GM12878 (cell line): Measurements from ENCODE around the gene TACR3. TPM values are rescaled to one million over a fixed set of nuclear protein-coding genes. Genes with fewer than 3 reads are reported as not detected.

ENCODE experiments used
- ATAC-seq: fragments of 200-7000 bp; cut with Tn5 transposase; 3 replicates; pipeline ENCODE4 v1.9.1; 2020; ENCODE audit warnings: mild to moderate bottlenecking, moderate library complexity
- BruUV-seq: library from RNA; stranded (reverse); fragments of 400-500 nt; replicated peaks from 2 replicates; lab custom pipeline; 2021; lab: Mats Ljungman, UMichigan
- CTCF ChIA-PET: fragments of 300-600 bp; sonication (Branson Sonifier 250); formaldehyde crosslinking; extraction: SDS; loops from one replicate; lab custom pipeline; 2021; ENCODE audit warnings: inconsistent platforms; lab: Yijun Ruan, JAX
- POLR2A ChIA-PET: fragments of 350-600 bp; formaldehyde crosslinking; extraction: SDS; loops from one replicate; lab custom pipeline; 2021; ENCODE audit warnings: inconsistent platforms; lab: Charles Lee
- RAD21 ChIA-PET: fragments of 300-600 bp; sonication (Branson Sonifier 250); formaldehyde crosslinking; loops from one replicate; lab custom pipeline; 2023; ENCODE audit warnings: antibody characterized with exemption; ENCODE audit not compliant: unreplicated experiment; lab: Charles Lee
- SMC1A ChIA-PET: fragments of 300-600 bp; sonication (Branson Sonifier 250); formaldehyde crosslinking; loops from one replicate; lab custom pipeline; 2023; ENCODE audit not compliant: unreplicated experiment, uncharacterized antibody; lab: Charles Lee
- DNase-seq: peaks from one replicate; pipeline ENCODE4 v3.0.0-alpha.2; 2011; ENCODE audit warnings: low read depth, low spot score
- FAIRE-seq: peaks from 3 replicates; lab custom pipeline; 2011; peaks lifted over from hg19 to GRCh38; lab: Jason Lieb, UNC
- H2AFZ ChIP-seq: 2 replicates; pipeline ENCODE4 v1.6.0; 2011; ENCODE audit warnings: low read depth, low read length, control low read depth; ENCODE audit not compliant: control insufficient read depth
- H3K27ac ChIP-seq: 2 replicates; pipeline ENCODE4 v1.5.1; 2011; ENCODE audit warnings: control low read depth; ENCODE audit not compliant: control insufficient read depth, insufficient read depth
- H3K27me3 ChIP-seq, 2 experiments: replicated peaks in 1 of 2; 2 replicates each; pipeline versions ENCODE4 v1.6.0 to v1.6.1; 2011; ENCODE audit warnings: low read length in 1 of 2; ENCODE audit not compliant: control insufficient read depth in 2 of 2, insufficient read depth in 2 of 2
- H3K36me3 ChIP-seq, 2 experiments: 2 replicates each; pipeline ENCODE4 v1.5.1; 2011; ENCODE audit warnings: low read length in 1 of 2; ENCODE audit not compliant: control insufficient read depth in 2 of 2, insufficient read depth in 2 of 2
- H3K4me1 ChIP-seq: 2 replicates; pipeline ENCODE4 v1.6.1; 2011; ENCODE audit warnings: mild to moderate bottlenecking, low read length, moderate library complexity, mixed read lengths; ENCODE audit not compliant: control insufficient read depth, insufficient read depth
- H3K4me2 ChIP-seq: 2 replicates; pipeline ENCODE4 v1.6.0; 2011; ENCODE audit warnings: control low read depth; ENCODE audit not compliant: control insufficient read depth, insufficient read depth
- H3K4me3 ChIP-seq: fragments of 200-600 bp; sonication (generic); 2 replicates; pipeline ENCODE4 v1.5.1; 2016
- H3K79me2 ChIP-seq: 2 replicates; pipeline ENCODE4 v1.6.0; 2011; ENCODE audit warnings: low read length; ENCODE audit not compliant: control insufficient read depth, insufficient read depth
- H3K9ac ChIP-seq: 2 replicates; pipeline ENCODE4 v1.8.0; 2011; ENCODE audit warnings: low read length, control low read depth, mixed read lengths; ENCODE audit not compliant: control insufficient read depth, insufficient read depth
- H3K9me3 ChIP-seq: replicated peaks from 3 replicates; pipeline ENCODE4 v1.5.1; 2011; ENCODE audit warnings: mild to moderate bottlenecking, low read length; ENCODE audit not compliant: control insufficient read depth, insufficient read depth
- H4K20me1 ChIP-seq: 2 replicates; pipeline ENCODE4 v1.6.0; 2011; ENCODE audit not compliant: control insufficient read depth, insufficient read depth
- BACH1 ChIP-seq: fragments of 450-650 bp; IDR thresholded peaks from 2 replicates; pipeline ENCODE4 v1.6.1; 2017; ENCODE audit warnings: mild to moderate bottlenecking, borderline replicate concordance
- BRCA1 ChIP-seq: IDR thresholded peaks from 2 replicates; pipeline ENCODE4 v1.6.1; 2011; ENCODE audit warnings: low read depth, low read length, improper control_type of control experiment
- ETV6 ChIP-seq, 2 experiments: fragments of 450-650 bp in 1 of 2; IDR thresholded peaks in 1 of 2; conservative IDR thresholded peaks in 1 of 2; 2 replicates each; pipeline ENCODE4 v1.6.1; 2014; ENCODE audit warnings: antibody characterized with exemption in 1 of 2, borderline replicate concordance in 1 of 2, low read depth in 1 of 2, mild to moderate bottlenecking in 1 of 2, moderate library complexity in 1 of 2
- JUNB ChIP-seq: IDR thresholded peaks from 2 replicates; pipeline ENCODE4 v1.6.1; 2016; ENCODE audit warnings: antibody characterized with exemption, mild to moderate bottlenecking
- KDM1A ChIP-seq: fragments of 200-600 bp; sonication (generic); IDR thresholded peaks from 2 replicates; pipeline ENCODE4 v1.6.1; 2016; ENCODE audit warnings: borderline replicate concordance
- LARP7 ChIP-seq: fragments of 450-650 bp; IDR thresholded peaks from 2 replicates; pipeline ENCODE4 v1.6.1; 2017; ENCODE audit warnings: mild to moderate bottlenecking
- MEF2A ChIP-seq: IDR thresholded peaks from 2 replicates; pipeline ENCODE4 v1.6.1; 2011; ENCODE audit warnings: low read depth, mild to moderate bottlenecking, low read length, moderate library complexity; ENCODE audit not compliant: insufficient read depth
- MTA3 ChIP-seq: IDR thresholded peaks from 2 replicates; pipeline ENCODE4 v1.6.1; 2012; ENCODE audit warnings: low read length, inconsistent platforms, borderline replicate concordance
- RB1 ChIP-seq: fragments of 450-650 bp; formaldehyde crosslinking; IDR thresholded peaks from 2 replicates; pipeline ENCODE4 v1.6.1; 2017; ENCODE audit warnings: mild to moderate bottlenecking, borderline replicate concordance
- TAF1 ChIP-seq: IDR thresholded peaks from 2 replicates; pipeline ENCODE4 v1.6.1; 2011; ENCODE audit warnings: mild to moderate bottlenecking, low read depth, low read length, borderline replicate concordance
- USF1 ChIP-seq: IDR thresholded peaks from 2 replicates; pipeline ENCODE4 v1.6.1; 2011; ENCODE audit warnings: borderline replicate concordance, low read depth, mild to moderate bottlenecking, moderate library complexity, mixed read lengths, low read length; ENCODE audit not compliant: insufficient read depth; ENCODE audit errors: extremely low read length
- ZNF207 ChIP-seq: fragments of 450-650 bp; IDR thresholded peaks from 2 replicates; pipeline ENCODE4 v1.6.1; 2014; ENCODE audit warnings: antibody characterized with exemption, mild to moderate bottlenecking, borderline replicate concordance
- WGBS: methylation state at CpG from one replicate; pipeline ENCODE4 v1.1.6; 2016; ENCODE audit warnings: low lambda C conversion rate; ENCODE audit not compliant: insufficient replicate concordance, insufficient coverage; ENCODE audit errors: missing lambda C conversion rate; 5-methylcytosine and 5-hydroxymethylcytosine counted together
- in situ Hi-C: fragments of 300-500 bp; cut with MboI; formaldehyde crosslinking; loops from 9 replicates; pipeline ENCODE4 v1.14.3; 2018; ENCODE audit warnings: mixed read lengths
- intact Hi-C: fragments of 100-400 bp; cut with micrococcal nuclease; formaldehyde crosslinking; loops from one replicate; pipeline ENCODE4 v1.14.2; 2022; ENCODE audit not compliant: unreplicated experiment
- polyA plus RNA-seq, 11 experiments: library from polyadenylated mRNA; depleted of rRNA in 4 of 11; unstranded in 6 of 11; stranded (reverse) in 5 of 11; fragments of >200 nt; fragmentation: Nextera tagmentation in 4 of 11; fragmentation: Illumina TruSeq in 1 of 11; extraction: Ambion mirVana in 4 of 11; extraction: Trizol in 1 of 11; gene quantifications; 1 replicate in 1 of 11; 2 replicates in 10 of 11; pipeline versions ENCODE4 v1.2.1 to v1.2.3, GENCODE V29; 2011 to 2016; ENCODE audit warnings: inconsistent platforms in 2 of 11, missing spikeins in 2 of 11, low read depth in 1 of 11
- total RNA-seq, 4 experiments: library from RNA; depleted of rRNA in 3 of 4; stranded (reverse); fragments of >200 nt in 3 of 4; fragmentation: Illumina TruSeq in 1 of 4; extraction: Trizol in 1 of 4; gene quantifications; 2 replicates each; pipeline versions ENCODE4 v1.2.1 to v1.2.3, GENCODE V29; 2013 to 2021
- TF ChIP-seq, protein P1 (sequence below): IDR thresholded peaks from 2 replicates; pipeline ENCODE4 v1.6.1; 2011; ENCODE audit warnings: low read depth, low read length, improper control_type of control experiment, borderline replicate concordance

TACR3 gene
- total and polyA plus RNA-seq, 10 of the 15 experiments (the other 5 are each of a cell fraction or from before 2014, with no cell fraction given), result not detected

GRCh38 chr4:103648541-103648940 lies 71.2 kb downstream of the TACR3 start (continued):
- TF ChIP-seq, protein P1, sequence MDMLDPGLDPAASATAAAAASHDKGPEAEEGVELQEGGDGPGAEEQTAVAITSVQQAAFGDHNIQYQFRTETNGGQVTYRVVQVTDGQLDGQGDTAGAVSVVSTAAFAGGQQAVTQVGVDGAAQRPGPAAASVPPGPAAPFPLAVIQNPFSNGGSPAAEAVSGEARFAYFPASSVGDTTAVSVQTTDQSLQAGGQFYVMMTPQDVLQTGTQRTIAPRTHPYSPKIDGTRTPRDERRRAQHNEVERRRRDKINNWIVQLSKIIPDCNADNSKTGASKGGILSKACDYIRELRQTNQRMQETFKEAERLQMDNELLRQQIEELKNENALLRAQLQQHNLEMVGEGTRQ, result no peak
- TF ChIP-seq TAF1 (no peak), KDM1A (no peak), RB1 (no peak), MTA3 (no peak)

DNA sequence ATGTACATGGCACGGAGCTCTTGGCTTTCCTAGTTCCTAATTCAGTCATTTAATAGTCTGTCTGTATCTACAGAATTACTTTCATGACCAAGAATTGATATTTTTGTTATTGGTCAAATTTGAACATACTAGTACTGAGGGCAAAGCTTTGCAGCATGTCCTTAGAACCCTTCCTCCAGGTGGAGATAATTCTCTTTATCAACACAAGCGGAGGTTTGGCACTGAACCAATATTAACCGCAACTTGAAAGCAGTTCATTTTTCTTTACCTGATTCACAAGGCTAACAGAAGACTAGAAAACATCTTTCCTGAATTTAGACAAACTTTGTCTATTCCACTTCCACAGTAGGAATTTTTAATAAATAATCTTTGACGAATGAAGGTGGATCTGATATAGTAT lies 73.8 kb downstream of the TACR3 start:
- Histone ChIP-seq H3K9me3 (no peaks in the 10 kb centered on the region), H3K79me2 (no peaks in the 10 kb centered on the region), H3K9ac (no peak overlapping the region), H3K27ac (no peak overlapping the region), H3K36me3 (no peaks in the 10 kb centered on the region), H3K4me2 (no peak overlapping the region), H3K27me3 (no peaks in the 10 kb centered on the region), H2AFZ (no peak overlapping the region), H3K4me1 (no peaks in the 10 kb centered on the region), H3K4me3 (no peak overlapping the region), H4K20me1 (no peaks in the 10 kb centered on the region)
- 26% methylated on average over 4 of the region's 4 CpGs for WGBS
- ChIA-PET SMC1A (no interaction called here), RAD21 (no interaction called here), CTCF (no interaction called here), POLR2A (no interaction called here)
- DNase-seq (no peak), ATAC-seq (no peak), FAIRE-seq (no peak)
- BruUV-seq, result no TSS peak
- TF ChIP-seq BACH1 (no peak), TAF1 (no peak), JUNB (no peak), ZNF207 (no peak), USF1 (no peak), LARP7 (no peak), ETV6 (conservative IDR thresholded peaks at IDR 0.05 in 1 of 2, IDR thresholded peaks at IDR 0.05 in 1 of 2; ENCODE audit: borderline replicate concordance in 1 of 2, low read depth in 1 of 2) (no peak), MEF2A (no peak), BRCA1 (no peak)
- intact Hi-C loops (no loop called here), in situ Hi-C loops (no loop called here)
